Right renal cortex interstitium (tissue), 3 donors: ENCODE measurements around the gene NEURL2. TPM values are rescaled to one million over a fixed set of nuclear protein-coding genes. Genes with fewer than 3 reads are reported as not detected.
"Not testable (repeated sequence)": the region's sequence is repeated elsewhere in the genome, so short reads cannot be mapped to it uniquely, and the experiment has no call there.

ENCODE experiments used
- DNase-seq, 3 donors: peaks; one replicate each; pipeline ENCODE4 v3.0.0-alpha.2; 2013; ENCODE audit warnings: low read depth in 3 of 3, low spot score in 2 of 3
- polyA plus RNA-seq, 3 donors: library from polyadenylated mRNA; unstranded; fragments of 120-200 nt; gene quantifications; one replicate each; pipeline ENCODE4 v1.2.1, GENCODE V29; 2013; ENCODE audit not compliant: insufficient read length in 3 of 3

The NEURL2 gene
- polyA plus RNA-seq, 3 donors, result 4.3 to 6.0 (median 5.5) TPM

GRCh38 chr20:45878076-45878761 is 12.8 kb downstream of the NEURL2 start:
- DNase-seq, result no peak

GRCh38 chr20:45874576-45874975 is 16.4 kb downstream of the NEURL2 start:
- no peak for DNase-seq

GRCh38 chr20:45874104-45874481 is 16.9 kb downstream of the NEURL2 start:
- not testable (repeated sequence) for DNase-seq

- DNase-seq, result no peak
Observed at GRCh38 chr20:45873409-45874103, 17.5 kb downstream of the NEURL2 start.

GRCh38 chr20:45872626-45873025 is 18.4 kb downstream of the NEURL2 start:
- DNase-seq, result no peak

- no peak for DNase-seq
Observed at GRCh38 chr20:45867819-45868176, 23.2 kb downstream of the NEURL2 start.

- no peak for DNase-seq
Observed at GRCh38 chr20:45867136-45867818, 23.7 kb downstream of the NEURL2 start.

GRCh38 chr20:45866454-45866853 is 24.6 kb downstream of the NEURL2 start:
- DNase-seq, result no peak

- no peak for DNase-seq
Observed at GRCh38 chr20:45863543-45864470, 27.2 kb downstream of the NEURL2 start.

- no peak for DNase-seq
Observed at GRCh38 chr20:45861221-45862075, 29.6 kb downstream of the NEURL2 start.

- DNase-seq, result no peak
Observed at GRCh38 chr20:45860560-45861220, 30.3 kb downstream of the NEURL2 start.

- DNase-seq, result no peak
Observed at GRCh38 chr20:45859916-45860315, 31.1 kb downstream of the NEURL2 start.

GRCh38 chr20:45857882-45858216 is 33.2 kb downstream of the NEURL2 start:
- DNase-seq, result no peak

- peak; percentile 100 for DNase-seq
Observed at GRCh38 chr20:45857114-45857881, 33.7 kb downstream of the NEURL2 start, which contains the start of the genes ACOT8 and ZSWIM3. Gene ACOT8 (minus strand): TSS chr20:45857392. CDS start chr20:45857315, 77 bp downstream. Gene ZSWIM3 (plus strand): TSS chr20:45857614. CDS start chr20:45857826, 212 bp downstream.

- DNase-seq, result no peak
Observed at GRCh38 chr20:45853484-45853883, 37.5 kb downstream of the NEURL2 start.

GRCh38 chr20:45852326-45852725 is 38.7 kb downstream of the NEURL2 start:
- no peak for DNase-seq

- DNase-seq, result no peak
Observed at GRCh38 chr20:45851501-45851900, 39.5 kb downstream of the NEURL2 start.

- DNase-seq, result no peak
Observed at GRCh38 chr20:45850926-45851325, 40.1 kb downstream of the NEURL2 start.
